Bone marrow (tissue), 2 donors: Measurements from ENCODE around the gene PSORS1C1.

ENCODE experiments used
- DNase-seq, 2 donors: peaks; one replicate each; lab custom pipeline; 2025; lab: John Stamatoyannopoulos, UW

The PSORS1C1 gene

GRCh38 chr6:31126396-31127175 lies 12.0 kb downstream of the PSORS1C1 start:
- no peak for DNase-seq

GRCh38 chr6:31128093-31128676 lies 13.6 kb downstream of the PSORS1C1 start:
- peak; percentile 3 to 12 for DNase-seq

GRCh38 chr6:31129130-31129529 lies 14.5 kb downstream of the PSORS1C1 start:
- DNase-seq, result no peak

- DNase-seq, result no peak
Measured at GRCh38 chr6:31130751-31131150, 16.2 kb downstream of the PSORS1C1 start.

GRCh38 chr6:31131595-31131994 lies 17.0 kb downstream of the PSORS1C1 start:
- DNase-seq, result no peak

GRCh38 chr6:31132806-31133205 lies 18.2 kb downstream of the PSORS1C1 start:
- no peak for DNase-seq

GRCh38 chr6:31135710-31136109 lies 21.1 kb downstream of the PSORS1C1 start:
- DNase-seq, result no peak

- DNase-seq, result no peak
Measured at GRCh38 chr6:31138982-31139381, 24.4 kb downstream of the PSORS1C1 start, which contains the start of gene PSORS1C2. Gene PSORS1C2 (minus strand): TSS chr6:31139066. CDS start chr6:31139026, 40 bp downstream.

GRCh38 chr6:31139599-31139998 lies 25.0 kb downstream of the PSORS1C1 start:
- no peak for DNase-seq

GRCh38 chr6:31140643-31141042 lies 26.0 kb downstream of the PSORS1C1 start:
- no peak for DNase-seq

GRCh38 chr6:31142361-31142761 lies 27.8 kb downstream of the PSORS1C1 start:
- DNase-seq, result no peak

- no peak for DNase-seq
Measured at GRCh38 chr6:31143148-31143547, 28.5 kb downstream of the PSORS1C1 start.

GRCh38 chr6:31144296-31144969 lies 29.8 kb downstream of the PSORS1C1 start:
- DNase-seq, result no peak

GRCh38 chr6:31144970-31145340 lies 30.4 kb downstream of the PSORS1C1 start:
- DNase-seq, result no peak

GRCh38 chr6:31145386-31145785 lies 30.8 kb downstream of the PSORS1C1 start:
- DNase-seq, result no peak

- DNase-seq, result no peak
Measured at GRCh38 chr6:31149827-31150447, 35.3 kb downstream of the PSORS1C1 start.

GRCh38 chr6:31152781-31153180 lies 38.2 kb downstream of the PSORS1C1 start:
- no peak for DNase-seq

- DNase-seq, result no peak
Measured at GRCh38 chr6:31154436-31154835, 39.8 kb downstream of the PSORS1C1 start.

GRCh38 chr6:31156641-31157040 lies 42.0 kb downstream of the PSORS1C1 start:
- no peak for DNase-seq

- no peak for DNase-seq
Measured at GRCh38 chr6:31157513-31158139, 43.0 kb downstream of the PSORS1C1 start, which contains the start of gene CCHCR1. Gene CCHCR1 (minus strand): TSS chr6:31157802. CDS start chr6:31157600, 202 bp downstream.

- peak; percentile 90 to 99 for DNase-seq
Measured at GRCh38 chr6:31158140-31158862, 43.7 kb downstream of the PSORS1C1 start, which contains the start of gene TCF19. Gene TCF19 (plus strand): TSS chr6:31158589. CDS start chr6:31159470, 881 bp downstream.
